UCSD-AML1 (cell line): ENCODE measurements around the gene NKAIN2.

Experiments
- DNase-seq: peaks from one replicate; lab custom pipeline; 2025; ENCODE audit not compliant: unreplicated experiment; lab: John Stamatoyannopoulos, UW

The NKAIN2 gene

GRCh38 chr6:123806561-123806960 lies 2.9 kb downstream of the NKAIN2 start:
- no peak for DNase-seq

DNA sequence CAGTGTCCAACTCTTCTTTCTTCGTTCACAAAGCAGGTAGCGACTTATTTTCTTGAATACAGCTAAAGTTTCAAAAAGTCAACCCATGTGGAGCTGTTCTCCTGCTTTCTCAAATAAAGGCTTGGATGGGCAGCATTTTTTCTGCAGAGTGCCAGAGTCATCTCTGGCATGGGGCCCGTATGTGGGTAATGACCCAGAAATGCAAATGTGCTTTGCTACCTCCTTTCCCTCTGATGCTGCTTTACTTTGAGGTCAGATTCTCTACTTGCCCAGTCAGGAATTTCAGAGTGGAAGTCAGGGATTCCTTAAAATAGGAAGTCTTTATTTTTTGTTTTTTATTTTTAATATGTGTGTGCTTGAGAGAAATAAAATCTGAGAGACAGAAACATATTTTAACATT lies 4.9 kb downstream of the NKAIN2 start:
- no peak for DNase-seq

DNA sequence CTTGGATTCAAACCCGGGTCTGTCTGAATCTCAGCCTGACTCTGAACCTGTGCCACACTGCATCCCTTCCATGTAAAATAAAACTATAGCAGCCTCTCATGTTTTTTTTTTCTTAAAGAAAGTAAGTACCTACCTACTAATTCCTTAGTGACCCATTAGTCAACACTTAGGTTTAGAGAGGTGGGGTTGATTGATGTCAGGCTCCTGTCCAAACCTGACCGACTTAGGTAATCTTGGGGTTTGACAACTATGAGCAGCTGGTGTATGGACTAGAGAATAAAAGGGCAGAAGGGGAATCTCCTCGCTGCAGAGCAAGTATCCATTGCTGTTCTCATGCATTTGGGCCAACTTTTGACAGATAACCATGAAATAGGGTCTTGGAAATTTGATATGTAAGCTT lies 6.5 kb downstream of the NKAIN2 start:
- DNase-seq: no peak

DNA sequence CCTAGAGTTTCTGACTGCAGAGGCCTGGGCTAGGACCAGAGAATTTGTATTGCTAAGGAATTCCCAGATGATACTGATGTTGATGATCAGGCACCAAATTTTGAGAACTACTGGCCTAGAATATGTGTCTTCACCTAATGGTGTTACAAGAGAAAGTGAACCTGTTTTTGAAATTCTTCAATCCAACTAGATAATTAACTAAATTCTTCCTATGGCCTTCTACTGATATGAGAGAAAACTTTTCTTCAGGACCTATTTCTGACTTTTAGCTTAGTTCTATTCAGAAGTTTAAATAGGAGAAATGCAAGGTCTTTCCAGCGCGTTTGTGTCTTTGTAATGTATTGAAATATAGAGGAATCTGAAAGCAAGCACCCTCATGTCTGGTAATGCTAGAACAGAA lies 7.3 kb downstream of the NKAIN2 start:
- DNase-seq: no peak

- DNase-seq: no peak
Measured at GRCh38 chr6:123811378-123811777, 7.7 kb downstream of the NKAIN2 start.

DNA sequence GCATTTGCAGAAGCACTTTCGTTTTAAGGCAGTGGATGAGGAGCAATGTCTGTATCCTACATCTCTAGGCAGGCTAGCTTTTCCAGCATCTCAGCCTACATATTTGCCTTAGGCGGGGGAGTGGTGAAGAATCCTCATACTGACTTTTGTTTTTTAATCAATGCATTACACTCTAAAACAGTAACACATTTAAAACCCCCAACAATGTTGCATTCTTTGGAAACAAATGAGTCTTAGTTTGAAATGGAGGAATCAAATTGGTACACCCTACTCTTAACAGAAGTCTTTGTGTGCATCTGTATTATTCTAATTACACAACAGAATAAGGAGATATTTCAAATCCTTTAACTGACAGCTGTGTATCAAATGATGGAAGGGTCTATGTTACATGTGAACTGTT lies 9.0 kb downstream of the NKAIN2 start:
- DNase-seq: no peak

DNA sequence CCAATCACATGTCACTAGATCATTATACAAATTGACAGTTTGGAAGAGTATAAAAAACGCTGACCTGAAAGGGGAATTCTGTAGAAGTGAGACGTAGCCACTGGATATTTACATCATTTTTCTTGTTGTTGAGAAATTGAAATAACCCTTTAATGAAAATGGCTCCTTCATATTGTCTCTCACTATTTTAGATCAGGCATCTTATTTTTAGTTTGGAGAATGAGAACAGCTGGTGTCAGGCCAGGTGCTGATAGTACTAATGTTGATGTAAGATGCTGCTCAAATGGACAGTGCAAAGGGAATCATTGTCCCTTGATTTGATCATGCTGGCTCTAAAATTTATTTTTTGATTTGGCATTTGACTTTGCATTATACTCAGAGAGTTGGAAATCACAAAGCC lies 17.4 kb downstream of the NKAIN2 start:
- no peak for DNase-seq

DNA sequence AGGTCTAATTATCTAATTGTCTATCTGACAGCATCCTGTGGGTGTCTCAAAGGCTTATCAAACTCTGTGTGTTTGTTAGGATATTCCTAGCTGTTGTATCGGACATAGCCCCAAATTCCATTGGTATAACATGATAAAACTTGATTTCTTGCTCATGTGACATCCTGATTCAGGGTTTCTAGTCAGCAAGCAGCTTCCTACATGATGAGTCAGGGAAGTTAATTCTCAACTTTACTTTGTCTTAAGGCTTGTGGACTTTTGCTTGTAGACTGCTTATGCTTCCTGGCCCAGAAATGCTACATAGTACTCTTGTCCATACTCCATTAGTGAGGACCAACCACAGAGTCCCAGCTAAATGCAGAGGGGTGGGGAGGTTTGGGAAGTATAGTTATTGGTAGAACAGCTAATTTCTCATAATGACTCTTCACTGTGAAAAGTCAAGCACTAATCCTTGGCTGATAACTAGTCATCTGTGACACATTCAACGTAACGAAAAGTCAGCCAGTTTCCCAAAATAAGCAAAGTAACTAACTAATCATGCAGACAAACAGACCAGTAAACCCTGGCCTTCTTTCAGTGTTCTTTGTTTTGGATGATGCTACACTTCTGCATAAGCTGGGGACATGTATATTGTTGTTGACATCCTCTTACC lies 25.8 kb downstream of the NKAIN2 start:
- no peak for DNase-seq

- DNase-seq: no peak
Measured at GRCh38 chr6:123830120-123830519, 26.5 kb downstream of the NKAIN2 start.

DNA sequence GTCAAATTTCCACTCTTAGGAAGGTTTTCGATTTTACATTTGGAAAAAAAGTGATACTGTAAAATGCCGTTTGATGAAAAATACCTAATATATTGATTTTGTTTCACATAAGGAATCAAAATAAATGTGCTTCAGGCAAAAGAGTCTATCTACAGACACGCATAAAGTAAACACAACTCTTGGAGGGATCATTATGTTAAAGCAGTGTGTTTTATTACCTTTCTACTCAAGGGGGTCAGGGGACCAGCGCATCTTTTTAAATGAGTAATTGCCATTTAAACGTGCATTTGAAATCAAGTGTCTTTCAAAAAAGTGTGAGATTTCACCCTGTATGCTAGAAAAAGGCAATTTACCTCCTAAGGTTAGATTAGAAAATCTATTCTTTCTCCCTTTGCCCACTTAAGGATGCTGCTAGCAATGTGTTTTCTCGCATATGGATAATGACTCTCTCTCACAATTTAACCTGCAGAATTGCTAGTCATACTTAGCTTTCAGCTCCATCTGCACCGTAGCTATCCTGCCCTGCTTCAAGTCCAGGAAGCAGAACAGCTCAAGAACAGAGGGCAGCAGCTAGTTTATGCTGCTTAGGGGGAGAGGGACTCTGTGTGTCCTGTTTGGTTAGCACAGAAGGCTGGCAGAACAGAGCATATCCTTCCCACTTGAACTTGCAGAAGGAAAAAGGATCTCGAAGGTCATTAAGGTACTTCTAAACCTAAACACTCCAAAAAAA lies 35.0 kb downstream of the NKAIN2 start:
- no peak for DNase-seq

- DNase-seq: no peak
Measured at GRCh38 chr6:123841067-123841896, 37.6 kb downstream of the NKAIN2 start.

DNA sequence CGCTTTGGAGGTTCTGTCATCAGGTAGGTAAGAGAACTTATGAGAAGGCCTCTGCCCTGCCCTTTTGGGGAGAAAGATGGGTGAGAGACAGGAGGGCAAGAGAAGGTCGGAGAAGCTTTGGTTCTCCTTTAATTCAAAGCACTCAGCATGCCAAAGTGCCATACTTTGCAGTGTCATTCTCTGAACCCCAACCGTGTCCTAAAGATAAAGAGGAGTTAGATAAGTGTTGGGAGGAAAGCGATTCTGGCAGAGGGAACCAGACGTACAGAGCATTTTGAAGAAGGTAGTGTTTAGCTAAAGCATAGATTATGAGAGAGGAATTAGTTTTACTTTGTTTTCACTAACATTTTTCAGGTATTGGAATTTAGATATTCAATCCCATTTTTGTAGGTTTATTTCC lies 40.3 kb downstream of the NKAIN2 start:
- DNase-seq: no peak

- DNase-seq: no peak
Measured at GRCh38 chr6:123848347-123848746, 44.7 kb downstream of the NKAIN2 start.

GRCh38 chr6:123849406-123849805 lies 45.7 kb downstream of the NKAIN2 start:
- no peak for DNase-seq

GRCh38 chr6:123850555-123850954 lies 46.9 kb downstream of the NKAIN2 start:
- no peak for DNase-seq

- DNase-seq: no peak
Measured at GRCh38 chr6:123854201-123854600, 50.5 kb downstream of the NKAIN2 start.

- DNase-seq: no peak
Measured at GRCh38 chr6:123855506-123855905, 51.8 kb downstream of the NKAIN2 start.

DNA sequence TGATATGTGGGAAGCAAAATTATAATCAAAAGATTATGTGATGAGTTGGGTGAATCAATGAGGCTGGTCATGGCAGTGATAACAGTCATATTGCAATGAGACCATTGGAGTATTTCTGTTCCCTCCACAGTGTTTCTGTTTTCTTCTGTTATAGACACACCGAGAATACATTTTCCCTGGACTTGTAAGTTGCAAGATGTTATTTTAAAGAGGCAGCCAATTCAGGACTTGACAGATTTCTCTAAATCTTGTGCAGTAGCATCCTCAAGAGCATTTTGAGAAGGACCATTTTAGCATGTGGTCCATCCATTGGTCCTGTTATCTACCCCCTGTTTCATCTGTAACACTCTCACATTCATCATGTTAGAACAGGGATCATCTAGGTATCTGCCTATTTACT lies 55.6 kb downstream of the NKAIN2 start:
- DNase-seq: no peak

DNA sequence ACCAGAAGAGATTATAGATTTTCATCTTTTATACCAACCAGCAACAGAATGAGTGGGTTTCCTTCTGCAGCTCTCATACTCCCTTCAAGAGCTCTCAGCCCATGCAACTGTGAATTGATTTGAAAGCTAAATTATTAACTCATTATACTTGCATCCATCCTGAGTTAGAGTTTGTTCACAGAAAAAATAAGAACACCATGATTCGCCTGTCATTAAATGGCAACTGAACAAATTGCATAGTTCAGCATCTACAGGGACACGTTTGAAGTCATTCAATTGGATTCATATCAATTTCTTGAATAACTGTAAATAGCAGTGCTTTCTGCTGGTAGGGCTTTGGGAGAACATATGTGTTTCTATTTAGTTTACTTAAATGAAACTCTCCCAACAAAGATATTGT lies 65.7 kb downstream of the NKAIN2 start:
- DNase-seq: no peak

DNA sequence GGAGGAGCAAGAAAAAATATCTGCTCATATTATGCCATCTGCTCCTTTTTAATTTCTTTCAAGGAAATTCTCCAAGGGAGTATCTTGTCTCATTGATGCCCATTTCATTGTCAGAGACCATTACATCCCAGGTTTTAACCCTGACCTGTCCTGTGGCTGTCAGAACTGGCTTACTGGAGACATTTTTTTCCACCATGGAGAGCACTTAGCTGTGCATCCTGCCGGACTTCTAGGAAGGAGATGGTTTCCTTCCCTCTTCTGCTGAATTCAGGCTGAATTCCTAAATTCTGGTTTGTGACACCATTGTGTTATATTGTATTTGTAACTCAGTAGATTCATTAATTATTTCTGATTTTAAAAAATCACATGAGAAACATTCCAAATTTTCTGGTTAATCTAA lies 70.3 kb downstream of the NKAIN2 start:
- no peak for DNase-seq

DNA sequence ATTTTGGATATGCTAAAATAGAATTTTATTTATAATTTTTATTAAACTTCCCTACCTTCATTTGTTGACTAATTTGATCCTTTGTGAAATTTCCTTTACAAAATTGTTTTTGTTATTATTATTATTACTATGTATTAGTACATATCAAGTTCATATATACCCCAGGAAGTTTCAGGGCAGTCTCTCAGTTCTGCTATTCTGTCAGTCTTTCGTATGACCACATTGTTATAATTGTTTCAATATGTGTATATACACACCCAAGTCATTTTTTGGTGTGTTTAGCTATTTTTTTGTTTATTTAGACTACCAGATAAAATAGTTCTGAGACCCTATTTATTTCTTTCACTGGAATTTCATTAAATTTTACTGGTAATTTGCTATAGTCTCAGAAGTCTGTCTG lies 72.1 kb downstream of the NKAIN2 start:
- DNase-seq: no peak

DNA sequence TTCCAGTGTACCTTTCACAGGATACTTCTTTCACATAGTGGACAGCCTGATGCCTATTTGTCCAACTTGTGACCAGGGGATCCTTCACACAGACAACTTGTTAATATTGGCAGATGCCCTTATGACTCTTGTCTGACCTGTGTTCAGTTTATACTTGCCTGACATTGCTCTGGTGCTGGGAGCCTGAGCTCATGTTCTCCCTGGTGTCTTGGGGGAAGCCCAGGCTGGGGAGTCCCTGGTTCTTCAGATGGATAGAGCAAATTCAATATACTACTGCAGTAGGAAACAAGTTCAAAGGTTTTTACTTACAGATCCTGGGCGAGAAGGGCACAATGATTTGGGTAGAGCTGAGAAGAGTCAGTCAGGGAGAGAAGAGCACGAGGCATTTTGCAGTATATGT lies 76.1 kb downstream of the NKAIN2 start:
- DNase-seq: no peak
